Stomach (tissue), 19 donors: ENCODE data around the gene OMG. TPM values are rescaled to one million over a fixed set of nuclear protein-coding genes. Genes with fewer than 3 reads are reported as not detected.
"Not testable (repeated sequence)": the region's sequence is repeated elsewhere in the genome, so short reads cannot be mapped to it uniquely, and the experiment has no call there.

Source experiments
- DNase-seq, 2 donors: peaks; one replicate each; pipeline versions ENCODE4 v3.0.0 to v3.0.0-alpha.2; 2013 to 2019
- H3K27ac ChIP-seq, 5 donors: fragments of 200-600 bp in 4 of 5; sonication (generic) in 4 of 5; one replicate each; pipeline ENCODE4 v1.5.1; 2013 to 2019; ENCODE audit warnings: mild to moderate bottlenecking in 1 of 5, moderate library complexity in 1 of 5
- H3K27me3 ChIP-seq, 3 donors: fragments of 200-600 bp; sonication (generic); one replicate each; pipeline ENCODE4 v1.5.1; 2017 to 2019; ENCODE audit warnings: mixed run types in 1 of 3
- H3K36me3 ChIP-seq, 4 donors: fragments of 200-600 bp; sonication (generic); 1 replicate in 3 of 4; 2 replicates in 1 of 4; pipeline ENCODE4 v1.5.1; 2016 to 2019
- H3K4me1 ChIP-seq, 4 donors: fragments of 200-600 bp; sonication (generic); one replicate each; pipeline ENCODE4 v1.5.1; 2016 to 2019
- H3K4me3 ChIP-seq, 4 donors: fragments of 200-600 bp; sonication (generic) in 3 of 4; one replicate each; pipeline ENCODE4 v1.5.1; 2016 to 2019; ENCODE audit warnings: mild to moderate bottlenecking in 1 of 4
- H3K9me3 ChIP-seq, 4 donors: fragments of 200-600 bp; sonication (generic); one replicate each; pipeline ENCODE4 v1.5.1; 2016 to 2019
- CTCF ChIP-seq, 7 experiments: fragments of 450-650 bp in 4 of 7; fragments of 200-600 bp in 3 of 7; sonication (generic) in 3 of 7; IDR thresholded peaks; one replicate each; pipeline ENCODE4 v1.5.1; 2016 to 2019; ENCODE audit warnings: antibody characterized with exemption in 7 of 7, control low read depth in 2 of 7, mild to moderate bottlenecking in 1 of 7
- EP300 ChIP-seq: sonication (generic); formaldehyde crosslinking; IDR thresholded peaks from one replicate; pipeline ENCODE4 v1.6.1; 2017; ENCODE audit warnings: antibody characterized with exemption
- POLR2A ChIP-seq, 4 donors: fragments of 450-650 bp; IDR thresholded peaks; one replicate each; pipeline ENCODE4 v1.6.1; 2016; ENCODE audit warnings: antibody characterized with exemption in 4 of 4, control low read depth in 2 of 4, mild to moderate bottlenecking in 1 of 4, moderate library complexity in 1 of 4
- POLR2AphosphoS5 ChIP-seq, 3 donors: sonication (generic); formaldehyde crosslinking; IDR thresholded peaks; one replicate each; pipeline ENCODE4 v1.6.1; 2016; ENCODE audit warnings: antibody characterized with exemption in 3 of 3
- WGBS, 5 donors: extraction: QIAGEN DNeasy Blood & Tissue Kit in 3 of 5; methylation state at CpG; one replicate each; pipeline versions ENCODE4 v1.1.5 to v1.1.7; 2013 to 2018; 5-methylcytosine and 5-hydroxymethylcytosine counted together
- intact Hi-C: fragments of 100-400 bp; cut with DNase I; formaldehyde crosslinking; loops from one replicate; pipeline ENCODE4 v1.15.1; 2023; ENCODE audit warnings: low total_unique reads
- long read RNA-seq, 10 donors: transcript quantifications; one replicate each; lab custom pipeline, GENCODE V29; 2026
- polyA plus RNA-seq, 3 donors: library from polyadenylated mRNA; stranded (reverse); fragments of 200-250 nt; gene quantifications; one replicate each; pipeline ENCODE4 v1.2.3, GENCODE V29; 2013
- total RNA-seq, 5 donors: library from RNA; depleted of rRNA; stranded (reverse); fragments of >200 nt; gene quantifications; one replicate each; pipeline versions ENCODE4 v1.1.0 to v1.2.3, GENCODE V29; 2014 to 2016
- donor health status: healthy with polysubstance abuse.
- donor health status: Bipolar disorder and iron deficiency.
- donor health status: healthy.

OMG gene, protein sequence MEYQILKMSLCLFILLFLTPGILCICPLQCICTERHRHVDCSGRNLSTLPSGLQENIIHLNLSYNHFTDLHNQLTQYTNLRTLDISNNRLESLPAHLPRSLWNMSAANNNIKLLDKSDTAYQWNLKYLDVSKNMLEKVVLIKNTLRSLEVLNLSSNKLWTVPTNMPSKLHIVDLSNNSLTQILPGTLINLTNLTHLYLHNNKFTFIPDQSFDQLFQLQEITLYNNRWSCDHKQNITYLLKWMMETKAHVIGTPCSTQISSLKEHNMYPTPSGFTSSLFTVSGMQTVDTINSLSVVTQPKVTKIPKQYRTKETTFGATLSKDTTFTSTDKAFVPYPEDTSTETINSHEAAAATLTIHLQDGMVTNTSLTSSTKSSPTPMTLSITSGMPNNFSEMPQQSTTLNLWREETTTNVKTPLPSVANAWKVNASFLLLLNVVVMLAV
- 1 to 10 TPM in 1 of 5 donors, not detected in 4; 1.5 TPM for total RNA-seq
- polyA plus RNA-seq: 1 to 10 TPM in 1 of 3 donors, under 1 TPM in 2; 0.50 to 5.7 (median 0.75) TPM
- long read RNA-seq, donor 1, partial matches to known transcripts: 0 of 1 reads
- long read RNA-seq, donor 1, other reads (novel, unspliced or antisense): 0 of 1 reads
- long read RNA-seq, donor 2: 0 reads
- long read RNA-seq, donor 3: 0 reads
- long read RNA-seq, donor 4: 0 reads
- long read RNA-seq, donor 5: 0 reads
- long read RNA-seq, donor 6: 0 reads
- long read RNA-seq, donor 7, partial matches to known transcripts: 0 of 1 reads
- long read RNA-seq, donor 7, other reads (novel, unspliced or antisense): 0 of 1 reads
- long read RNA-seq, donor 8: 0 reads
- long read RNA-seq, donor 9: 0 reads
- long read RNA-seq, donor 10, partial matches to known transcripts: 0 of 1 reads
- long read RNA-seq, donor 10, other reads (novel, unspliced or antisense): 0 of 1 reads

GRCh38 chr17:31297090-31297489 is at the start of gene OMG:
Gene OMG (minus strand): TSS chr17:31297239. CDS start chr17:31296331, 908 bp downstream.
- no peak for DNase-seq
- no peaks in the 10 kb centered on the region for H3K27me3 ChIP-seq
- no peaks in the 10 kb centered on the region for H3K9me3 ChIP-seq
- intact Hi-C loops: no loop called here
- no peak within 1 kb of the TSS for H3K4me3 ChIP-seq
- TF ChIP-seq POLR2A (IDR thresholded peaks at IDR 0.05) (no peak), POLR2AphosphoS5 (IDR thresholded peaks at IDR 0.05) (no peak), EP300 (no peak), CTCF (IDR thresholded peaks at IDR 0.05) (no peak)
- no peaks in the 10 kb centered on the region for H3K4me1 ChIP-seq
- 87 to 95% (median 91%) methylated on average over 7 of the region's 7 CpGs for WGBS, 5 donors
- H3K27ac ChIP-seq: no peak within 1 kb of the TSS
- peaks cover 0 to 4% (median 1%) of the 10 kb centered on the region in 4 donors for H3K36me3 ChIP-seq

DNA sequence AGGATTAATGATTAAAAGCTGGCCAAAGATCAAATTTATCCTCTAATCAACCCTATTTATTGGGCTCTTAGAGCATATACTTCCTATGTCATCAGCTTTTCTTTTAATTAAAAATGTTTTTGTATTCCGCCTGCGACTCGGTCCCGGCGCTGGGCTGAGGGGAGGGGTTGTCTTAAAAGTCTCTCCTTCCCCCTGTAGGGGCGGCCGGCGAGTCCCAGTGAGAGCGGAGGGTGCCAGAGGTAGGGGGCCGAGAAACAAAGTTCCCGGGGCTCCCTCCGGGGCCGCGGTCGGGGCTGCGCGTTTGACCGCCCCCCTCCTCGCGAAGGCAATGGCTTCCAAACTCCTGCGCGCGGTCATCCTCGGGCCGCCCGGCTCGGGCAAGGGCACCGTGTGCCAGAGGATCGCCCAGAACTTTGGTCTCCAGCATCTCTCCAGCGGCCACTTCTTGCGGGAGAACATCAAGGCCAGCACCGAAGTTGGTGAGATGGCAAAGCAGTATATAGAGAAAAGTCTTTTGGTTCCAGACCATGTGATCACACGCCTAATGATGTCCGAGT is 48.2 kb upstream of the OMG start:
- 90 to 95% (median 94%) methylated on average over 12 to 20 of the region's 34 CpGs for WGBS, 5 donors
- intact Hi-C loops, H3K27ac ChIP-seq, H3K4me3 ChIP-seq, H3K9me3 ChIP-seq, DNase-seq, H3K27me3 ChIP-seq, H3K4me1 ChIP-seq: not testable (repeated sequence)
- H3K36me3 ChIP-seq: peaks cover 11 to 64% (median 58%) of the 10 kb centered on the region in 4 donors

DNA sequence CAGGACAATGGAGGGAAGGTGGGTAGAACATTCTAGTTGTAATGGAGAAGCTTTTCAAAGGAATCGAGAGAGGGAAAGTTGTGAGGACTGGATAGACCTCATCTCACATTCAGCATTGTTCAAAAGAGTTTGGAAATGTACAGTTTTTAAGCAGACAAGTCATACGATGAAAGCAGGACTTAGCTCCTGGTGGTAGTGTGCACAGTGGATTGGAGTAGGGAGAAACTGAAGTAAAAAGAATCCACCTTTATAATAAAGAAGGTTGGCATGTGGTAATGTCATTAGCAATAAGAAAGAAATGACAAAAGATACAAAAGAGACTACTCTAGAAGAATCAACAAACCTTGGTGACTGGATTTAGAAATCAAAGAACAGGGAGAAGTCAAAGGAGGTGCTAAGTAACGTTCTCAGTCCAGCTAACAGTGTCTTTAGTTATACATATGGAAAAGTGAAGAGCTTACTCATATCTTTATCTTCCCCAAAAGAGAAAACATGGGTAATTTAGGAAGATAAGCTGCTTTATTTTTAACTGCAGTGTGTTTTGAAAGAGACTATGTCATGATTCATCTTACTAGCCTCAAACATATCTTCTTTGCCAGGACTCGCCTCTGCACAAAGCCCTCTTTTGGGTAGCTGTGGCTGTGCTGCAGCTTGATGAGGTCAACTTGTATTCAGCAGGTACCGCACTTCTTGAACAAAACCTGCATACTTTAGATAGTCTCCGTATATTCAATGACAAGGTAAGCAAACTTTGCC is 43.0 kb upstream of the OMG start:
- Histone ChIP-seq H3K36me3 (peaks cover 9 to 80% (median 76%) of the 10 kb centered on the region in 4 donors), H3K27me3 (no peaks in the 10 kb centered on the region)
- 80 to 88% (median 83%) methylated on average over 6 of the region's 6 CpGs for WGBS, 5 donors

DNA sequence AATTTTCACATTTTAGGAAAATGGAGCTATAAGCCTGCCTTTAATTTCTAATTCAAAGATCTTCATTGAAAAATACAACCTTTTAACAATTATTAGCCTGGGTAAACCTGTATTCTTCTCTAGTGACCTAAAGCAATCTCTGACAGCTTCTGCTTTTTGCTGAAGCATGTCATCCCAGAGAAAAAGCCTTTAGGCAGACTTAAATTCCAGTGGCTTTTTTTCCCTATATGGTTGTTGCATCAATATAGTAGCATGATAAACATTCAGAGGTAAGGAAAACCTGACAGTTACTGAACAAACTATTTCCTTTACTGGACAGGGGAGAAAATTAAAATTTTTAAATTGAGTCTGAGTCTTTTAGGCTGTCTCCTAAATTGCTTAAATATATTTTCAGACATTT is 32.2 kb upstream of the OMG start:
- no peak for DNase-seq
- intact Hi-C loops: no loop called here

More for the DNA sequence above, 43.0 kb upstream of the OMG start:
- Histone ChIP-seq H3K4me1 (no peaks in the 10 kb centered on the region), H3K4me3 (no peak overlapping the region), H3K27ac (no peak overlapping the region), H3K9me3 (no peaks in the 10 kb centered on the region)
- DNase-seq: no peak
- no peak for TF ChIP-seq POLR2A (IDR thresholded peaks at IDR 0.05)
- no peak for TF ChIP-seq CTCF (IDR thresholded peaks at IDR 0.05)
- TF ChIP-seq POLR2AphosphoS5 (IDR thresholded peaks at IDR 0.05): no peak
- TF ChIP-seq EP300: no peak
- intact Hi-C loops: no loop called here

More for the DNA sequence above, 32.2 kb upstream of the OMG start:
- H3K27ac ChIP-seq: no peak overlapping the region
- H3K27me3 ChIP-seq: no peaks in the 10 kb centered on the region
- H3K36me3 ChIP-seq: peaks cover 7 to 61% (median 42%) of the 10 kb centered on the region in 4 donors
- H3K9me3 ChIP-seq: no peaks in the 10 kb centered on the region
- TF ChIP-seq POLR2A (IDR thresholded peaks at IDR 0.05) (no peak), CTCF (IDR thresholded peaks at IDR 0.05) (no peak), POLR2AphosphoS5 (IDR thresholded peaks at IDR 0.05) (no peak), EP300 (no peak)
- no peaks in the 10 kb centered on the region for H3K4me1 ChIP-seq
- H3K4me3 ChIP-seq: no peak overlapping the region
